Measurements from ENCODE around the gene OMP. TPM values are rescaled to one million over a fixed set of nuclear protein-coding genes. Genes with fewer than 3 reads are reported as not detected.

Gene OMP
- total and polyA plus RNA-seq, 9 donors: 0.55 to 1.8 (median 1.6) TPM; not detected in 4

GRCh38 chr11:77127920-77128691 lies 25.5 kb downstream of the OMP start, which contains the start of gene MYO7A:
MYO7A (plus strand) TSS chr11:77128246; CDS start chr11:77130635, 2,389 bp downstream.
- Histone ChIP-seq H3K9me3 (no peaks in the 10 kb centered on the region), H3K27ac (peak within 1 kb of the TSS; percentile 50 to 59), H3K36me3 (no peaks in the 10 kb centered on the region), H3K27me3 (no peaks in the 10 kb centered on the region), H3K4me3 (peak within 1 kb of the TSS; percentile 41), H3K4me1 (ENCODE audit: insufficient read depth) (peaks cover 14% of the 10 kb centered on the region)
- TF ChIP-seq EP300 (IDR thresholded peaks at IDR 0.05): no peak
- TF ChIP-seq, protein P1, sequence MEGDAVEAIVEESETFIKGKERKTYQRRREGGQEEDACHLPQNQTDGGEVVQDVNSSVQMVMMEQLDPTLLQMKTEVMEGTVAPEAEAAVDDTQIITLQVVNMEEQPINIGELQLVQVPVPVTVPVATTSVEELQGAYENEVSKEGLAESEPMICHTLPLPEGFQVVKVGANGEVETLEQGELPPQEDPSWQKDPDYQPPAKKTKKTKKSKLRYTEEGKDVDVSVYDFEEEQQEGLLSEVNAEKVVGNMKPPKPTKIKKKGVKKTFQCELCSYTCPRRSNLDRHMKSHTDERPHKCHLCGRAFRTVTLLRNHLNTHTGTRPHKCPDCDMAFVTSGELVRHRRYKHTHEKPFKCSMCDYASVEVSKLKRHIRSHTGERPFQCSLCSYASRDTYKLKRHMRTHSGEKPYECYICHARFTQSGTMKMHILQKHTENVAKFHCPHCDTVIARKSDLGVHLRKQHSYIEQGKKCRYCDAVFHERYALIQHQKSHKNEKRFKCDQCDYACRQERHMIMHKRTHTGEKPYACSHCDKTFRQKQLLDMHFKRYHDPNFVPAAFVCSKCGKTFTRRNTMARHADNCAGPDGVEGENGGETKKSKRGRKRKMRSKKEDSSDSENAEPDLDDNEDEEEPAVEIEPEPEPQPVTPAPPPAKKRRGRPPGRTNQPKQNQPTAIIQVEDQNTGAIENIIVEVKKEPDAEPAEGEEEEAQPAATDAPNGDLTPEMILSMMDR (IDR thresholded peaks at IDR 0.05): no peak
- TF ChIP-seq POLR2A (IDR thresholded peaks at IDR 0.05): no peak
- intact Hi-C loops (cut with DNase I): loop anchor here (1.0 to 10.0 kb wide), 6 partner anchors 59 to 427 kb away; partner anchors contain the start of gene PAK1 (in 1 of the 4)
- 15 to 18% (median 16%) methylated on average over 13 to 20 of the region's 20 CpGs for WGBS, 3 donors
- DNase-seq: peak; percentile 70 to 79 (median 73)

DNA sequence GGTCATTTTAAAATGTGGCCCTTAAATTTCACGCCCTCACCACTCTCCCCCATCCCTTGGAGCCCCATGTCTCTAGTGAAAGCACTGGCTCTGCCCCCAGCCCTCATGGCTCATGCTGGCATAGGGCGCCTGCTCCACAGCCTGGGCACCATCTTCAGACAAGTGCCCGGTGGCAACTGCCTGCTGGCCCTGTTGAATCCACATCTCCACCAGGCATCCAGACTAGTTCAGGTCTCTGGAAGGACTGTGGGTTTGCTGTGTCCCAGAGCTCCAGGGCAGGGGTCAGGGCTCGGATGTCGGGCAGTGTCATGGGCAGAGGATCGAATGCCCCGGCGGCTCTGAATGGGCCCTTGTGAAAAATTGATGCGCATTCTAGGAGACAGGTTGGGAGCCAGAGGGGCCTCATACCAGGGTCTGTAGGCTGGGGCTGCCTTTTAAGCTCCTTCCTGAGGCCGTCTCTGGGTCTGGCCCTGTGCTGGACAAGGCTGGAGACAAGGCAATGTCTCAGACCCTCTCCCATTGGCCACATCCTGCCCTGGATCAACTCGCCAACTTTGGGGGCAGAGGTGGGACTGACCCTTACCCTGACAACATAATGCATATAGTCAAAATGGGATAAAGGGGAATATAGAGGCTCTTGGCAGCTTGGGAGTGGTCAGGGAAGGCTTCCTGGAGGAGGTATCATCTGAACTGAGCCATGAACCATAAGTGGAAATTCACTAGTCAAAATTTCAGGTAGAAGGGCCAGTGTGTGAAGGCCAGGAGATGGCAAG lies 26.6 kb downstream of the OMP start:
- Histone ChIP-seq H3K9me3 (no peaks in the 10 kb centered on the region), H3K4me1 (ENCODE audit: insufficient read depth) (peaks cover 14% of the 10 kb centered on the region), H3K36me3 (no peaks in the 10 kb centered on the region), H3K27ac (no peak overlapping the region), H3K27me3 (no peaks in the 10 kb centered on the region), H3K4me3 (no peak overlapping the region)
- DNase-seq: no peak
- TF ChIP-seq POLR2A (IDR thresholded peaks at IDR 0.05) (no peak), EP300 (IDR thresholded peaks at IDR 0.05) (no peak)
- TF ChIP-seq, protein P1 (IDR thresholded peaks at IDR 0.05): no peak
- 89 to 94% (median 89%) methylated on average over 11 of the region's 11 CpGs for WGBS, 3 donors
- intact Hi-C loops (cut with DNase I): loop anchor here in 3 of 4 donors (5.0 to 10.0 kb wide), 4 partner anchors 58 to 426 kb away; partner anchors contain the start of gene PAK1 (in 1 of the 3)

DNA sequence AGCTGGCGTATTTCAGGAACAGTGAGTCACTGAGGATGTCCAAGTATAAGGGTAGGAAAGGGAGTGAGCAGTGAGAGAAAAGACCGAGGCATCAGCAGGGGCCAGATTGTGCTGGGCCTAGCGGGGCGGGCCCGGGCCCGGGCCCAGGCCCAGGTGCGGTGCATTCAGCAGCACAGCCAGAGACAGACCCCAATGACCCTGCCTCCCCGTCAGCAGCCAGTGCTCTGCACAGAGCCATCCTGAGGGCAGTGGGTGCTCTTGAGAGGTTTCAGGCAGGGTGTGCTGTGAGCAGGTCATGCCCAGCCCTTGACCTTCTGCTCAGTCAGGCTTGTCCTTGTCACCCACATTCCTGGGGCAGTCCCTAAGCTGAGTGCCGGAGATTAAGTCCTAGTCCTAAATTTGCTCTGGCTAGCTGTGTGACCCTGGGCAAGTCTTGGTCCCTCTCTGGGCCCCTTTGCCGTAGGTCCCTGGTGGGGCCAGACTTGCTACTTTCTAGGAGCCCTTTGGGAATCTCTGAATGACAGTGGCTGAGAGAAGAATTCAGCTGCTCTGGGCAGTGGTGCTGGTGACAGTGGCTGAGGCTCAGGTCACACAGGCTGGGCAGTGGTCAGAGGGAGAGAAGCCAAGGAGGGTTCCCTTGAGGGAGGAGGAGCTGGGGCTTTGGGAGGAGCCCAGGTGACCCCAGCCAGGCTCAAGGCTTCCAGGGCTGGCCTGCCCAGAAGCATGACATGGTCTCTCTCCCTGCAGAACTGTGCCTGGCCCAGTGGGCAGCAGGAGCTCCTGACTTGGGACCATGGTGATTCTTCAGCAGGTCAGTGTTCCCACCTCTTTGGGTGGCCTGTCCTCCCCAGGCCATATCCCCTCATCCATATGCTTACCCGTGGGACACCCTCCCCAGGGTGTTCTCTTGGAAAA lies 27.5 kb downstream of the OMP start:
- DNase-seq: no peak
- WGBS, 3 donors: 83 to 89% (median 88%) methylated on average over 11 of the region's 11 CpGs
- Histone ChIP-seq H3K27ac (peak overlapping the region in 1 of 2 donors; percentile 49), H3K9me3 (no peaks in the 10 kb centered on the region), H3K27me3 (no peaks in the 10 kb centered on the region), H3K4me3 (no peak overlapping the region), H3K4me1 (ENCODE audit: insufficient read depth) (peaks cover 14% of the 10 kb centered on the region), H3K36me3 (no peaks in the 10 kb centered on the region)
- intact Hi-C loops (cut with DNase I): loop anchor here in 3 of 4 donors (2.0 to 10.0 kb wide), 6 partner anchors 57 to 492 kb away; partner anchors contain the start of gene PAK1 (in 1 of the 3)
- TF ChIP-seq, protein P1 (IDR thresholded peaks at IDR 0.05): no peak
- TF ChIP-seq POLR2A (IDR thresholded peaks at IDR 0.05): no peak
- TF ChIP-seq EP300 (IDR thresholded peaks at IDR 0.05): no peak
